Gastrocnemius medialis (tissue), 4 donors: ENCODE measurements around the gene CDK14. TPM values are rescaled to one million over a fixed set of nuclear protein-coding genes. Genes with fewer than 3 reads are reported as not detected.

Experiments
- ATAC-seq, 2 donors: fragments of 150-250 bp; one replicate each; pipeline ENCODE4 v1.9.1; 2016
- DNase-seq, 2 donors: peaks; one replicate each; pipeline ENCODE4 v3.0.0-alpha.2; 2019
- H3K27ac ChIP-seq, 4 donors: fragments of 200-600 bp; sonication (generic); 1 replicate in 1 of 4; 2 replicates in 3 of 4; pipeline ENCODE4 v1.5.1; 2016 to 2018; ENCODE audit warnings: mild to moderate bottlenecking in 2 of 4, moderate library complexity in 1 of 4
- H3K27me3 ChIP-seq, 3 donors: fragments of 200-600 bp; sonication (generic) in 2 of 3; 1 replicate in 1 of 3; 2 replicates in 2 of 3; pipeline versions ENCODE4 v1.5.1 to v1.6.0; 2016 to 2019; ENCODE audit warnings: mild to moderate bottlenecking in 1 of 3, moderate library complexity in 1 of 3
- H3K36me3 ChIP-seq, 2 donors: fragments of 200-600 bp; sonication (generic) in 1 of 2; one replicate each; pipeline ENCODE4 v1.5.1; 2017 to 2018
- H3K4me1 ChIP-seq, 2 donors: fragments of 200-600 bp; sonication (generic) in 1 of 2; one replicate each; pipeline ENCODE4 v1.5.1; 2016 to 2017; ENCODE audit warnings: mild to moderate bottlenecking in 2 of 2
- H3K4me3 ChIP-seq, 4 donors: fragments of 200-600 bp; sonication (generic) in 3 of 4; 1 replicate in 1 of 4; 2 replicates in 3 of 4; pipeline ENCODE4 v1.5.1; 2016 to 2019; ENCODE audit warnings: mild to moderate bottlenecking in 2 of 4
- H3K9me3 ChIP-seq, 3 donors: fragments of 200-600 bp; sonication (generic) in 2 of 3; 1 replicate in 1 of 3; 2 replicates in 2 of 3; pipeline ENCODE4 v1.5.1; 2016 to 2019
- POLR2A ChIP-seq, 2 donors: fragments of 450-650 bp; IDR thresholded peaks; one replicate each; pipeline ENCODE4 v1.6.1; 2017; ENCODE audit warnings: antibody characterized with exemption in 2 of 2, mild to moderate bottlenecking in 2 of 2, moderate library complexity in 2 of 2
- in situ Hi-C, 4 donors: fragments of 200-750 bp; cut with MboI; loops; one replicate each; pipeline versions ENCODE4 v1.15.0 to v1.8.0; 2017; ENCODE audit warnings: low sequenced_read_pairs in 4 of 4
- intact Hi-C: fragments of 100-400 bp; cut with DNase I; formaldehyde crosslinking; loops from one replicate; pipeline ENCODE4 v1.15.1; 2023; ENCODE audit warnings: low total_unique reads
- total RNA-seq, 4 donors: library from RNA; depleted of rRNA; stranded (reverse); fragments of >200 nt; gene quantifications; one replicate each; pipeline versions ENCODE4 v1.1.0 to v1.2.3, GENCODE V29; 2016
- TF ChIP-seq, protein P1 (sequence below), 5 experiments: fragments of 450-650 bp in 3 of 5; fragments of 200-600 bp in 2 of 5; sonication (generic) in 2 of 5; IDR thresholded peaks in 4 of 5; conservative IDR thresholded peaks in 1 of 5; 1 replicate in 4 of 5; 2 replicates in 1 of 5; pipeline ENCODE4 v1.5.1; 2016 to 2019; ENCODE audit warnings: antibody characterized with exemption in 5 of 5, mild to moderate bottlenecking in 3 of 5, moderate library complexity in 3 of 5

CDK14 gene
- total RNA-seq, 4 donors from 2014 or later: 3.9 to 8.6 (median 7.3) TPM

DNA sequence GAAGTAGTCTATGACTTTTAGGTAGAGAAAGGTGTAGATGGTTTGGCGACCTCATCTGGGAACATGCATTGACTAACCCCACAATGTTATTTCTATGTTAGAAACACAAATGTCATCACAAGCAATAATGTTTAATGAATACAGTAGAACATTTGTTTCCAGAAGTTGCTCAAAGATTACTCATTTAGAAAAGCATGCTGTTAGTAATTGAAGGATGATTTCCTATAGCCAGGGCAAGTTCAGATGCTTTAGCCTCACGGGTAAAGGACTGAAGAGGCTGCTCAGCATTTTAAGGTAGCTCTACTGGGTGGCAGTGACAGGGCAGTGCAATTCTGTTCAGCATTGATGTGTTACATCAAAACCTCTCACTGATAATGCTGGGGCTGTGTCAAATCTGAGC is 468.8 kb downstream of the CDK14 start:
- in situ Hi-C loops: no loop called here
- DNase-seq (no peak), ATAC-seq (no peak)
- H3K4me3 ChIP-seq: no peak overlapping the region
- no peaks in the 10 kb centered on the region for H3K9me3 ChIP-seq
- no peak overlapping the region for H3K27ac ChIP-seq
- H3K4me1 ChIP-seq: no peaks in the 10 kb centered on the region
- H3K27me3 ChIP-seq: no peaks in the 10 kb centered on the region
- H3K36me3 ChIP-seq: no peaks in the 10 kb centered on the region
- intact Hi-C loops: no loop called here
- no peak for TF ChIP-seq POLR2A (IDR thresholded peaks at IDR 0.05)
- TF ChIP-seq, protein P1, sequence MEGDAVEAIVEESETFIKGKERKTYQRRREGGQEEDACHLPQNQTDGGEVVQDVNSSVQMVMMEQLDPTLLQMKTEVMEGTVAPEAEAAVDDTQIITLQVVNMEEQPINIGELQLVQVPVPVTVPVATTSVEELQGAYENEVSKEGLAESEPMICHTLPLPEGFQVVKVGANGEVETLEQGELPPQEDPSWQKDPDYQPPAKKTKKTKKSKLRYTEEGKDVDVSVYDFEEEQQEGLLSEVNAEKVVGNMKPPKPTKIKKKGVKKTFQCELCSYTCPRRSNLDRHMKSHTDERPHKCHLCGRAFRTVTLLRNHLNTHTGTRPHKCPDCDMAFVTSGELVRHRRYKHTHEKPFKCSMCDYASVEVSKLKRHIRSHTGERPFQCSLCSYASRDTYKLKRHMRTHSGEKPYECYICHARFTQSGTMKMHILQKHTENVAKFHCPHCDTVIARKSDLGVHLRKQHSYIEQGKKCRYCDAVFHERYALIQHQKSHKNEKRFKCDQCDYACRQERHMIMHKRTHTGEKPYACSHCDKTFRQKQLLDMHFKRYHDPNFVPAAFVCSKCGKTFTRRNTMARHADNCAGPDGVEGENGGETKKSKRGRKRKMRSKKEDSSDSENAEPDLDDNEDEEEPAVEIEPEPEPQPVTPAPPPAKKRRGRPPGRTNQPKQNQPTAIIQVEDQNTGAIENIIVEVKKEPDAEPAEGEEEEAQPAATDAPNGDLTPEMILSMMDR (IDR thresholded peaks at IDR 0.05 in 4 of 5, conservative IDR thresholded peaks at IDR 0.05 in 1 of 5): no peak

GRCh38 chr7:91066627-91067026 is 470.5 kb downstream of the CDK14 start:
- Histone ChIP-seq H3K27me3 (no peaks in the 10 kb centered on the region), H3K4me1 (no peaks in the 10 kb centered on the region), H3K36me3 (no peaks in the 10 kb centered on the region), H3K4me3 (no peak overlapping the region), H3K27ac (no peak overlapping the region), H3K9me3 (no peaks in the 10 kb centered on the region)
- intact Hi-C loops (no loop called here), in situ Hi-C loops (no loop called here)
- no peak for TF ChIP-seq POLR2A (IDR thresholded peaks at IDR 0.05)
- TF ChIP-seq, protein P1 (IDR thresholded peaks at IDR 0.05 in 4 of 5, conservative IDR thresholded peaks at IDR 0.05 in 1 of 5): no peak
- ATAC-seq: no peak
- DNase-seq: no peak

GRCh38 chr7:91067242-91067641 is 471.1 kb downstream of the CDK14 start:
- in situ Hi-C loops (no loop called here), intact Hi-C loops (no loop called here)
- Histone ChIP-seq H3K27ac (no peak overlapping the region), H3K9me3 (no peaks in the 10 kb centered on the region), H3K27me3 (no peaks in the 10 kb centered on the region), H3K4me3 (no peak overlapping the region), H3K4me1 (no peaks in the 10 kb centered on the region), H3K36me3 (no peaks in the 10 kb centered on the region)
- DNase-seq (no peak), ATAC-seq (no peak)
- TF ChIP-seq, protein P1 (IDR thresholded peaks at IDR 0.05 in 4 of 5, conservative IDR thresholded peaks at IDR 0.05 in 1 of 5): no peak

DNA sequence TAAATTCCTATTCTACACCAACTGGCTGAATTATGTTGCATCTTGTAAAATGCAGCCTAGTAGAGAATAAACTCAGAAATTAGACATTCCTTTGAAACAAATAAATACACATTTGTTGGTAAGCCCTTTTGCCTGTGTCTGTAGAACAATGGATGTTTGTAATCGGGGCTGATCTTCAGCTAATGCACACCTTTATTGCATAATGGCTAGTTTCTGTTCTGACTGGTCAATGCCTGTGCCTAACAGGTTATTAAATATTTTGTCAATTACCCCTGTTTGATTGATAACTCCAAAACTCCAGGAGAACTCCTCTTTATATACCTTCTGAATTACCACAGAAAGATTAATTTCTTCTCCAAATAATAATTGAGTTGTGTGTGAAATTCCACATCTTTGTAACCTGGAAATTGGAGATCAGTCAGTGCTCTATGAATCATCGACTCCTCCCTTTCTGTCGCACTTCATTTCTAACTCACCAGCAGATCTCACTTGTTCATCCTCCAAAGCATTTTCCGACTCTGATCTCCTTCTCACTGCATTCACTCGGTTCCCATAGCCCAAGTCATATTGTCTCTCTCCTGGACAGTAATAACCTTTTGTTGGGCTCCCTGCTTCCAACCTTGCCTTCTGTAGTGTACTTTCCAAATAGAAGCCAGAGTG is 472.1 kb downstream of the CDK14 start:
- Histone ChIP-seq H3K4me3 (no peak overlapping the region), H3K9me3 (no peaks in the 10 kb centered on the region), H3K36me3 (no peaks in the 10 kb centered on the region), H3K4me1 (no peaks in the 10 kb centered on the region), H3K27ac (no peak overlapping the region), H3K27me3 (no peaks in the 10 kb centered on the region)
- ATAC-seq: no peak
- in situ Hi-C loops (no loop called here), intact Hi-C loops (no loop called here)
- TF ChIP-seq, protein P1 (IDR thresholded peaks at IDR 0.05 in 4 of 5, conservative IDR thresholded peaks at IDR 0.05 in 1 of 5): no peak
- TF ChIP-seq POLR2A (IDR thresholded peaks at IDR 0.05): no peak
- no peak for DNase-seq

- in situ Hi-C loops (no loop called here), intact Hi-C loops (no loop called here)
- no peaks in the 10 kb centered on the region for H3K9me3 ChIP-seq
- H3K27ac ChIP-seq: no peak overlapping the region
- DNase-seq: no peak
- TF ChIP-seq POLR2A (IDR thresholded peaks at IDR 0.05): no peak
- TF ChIP-seq, protein P1 (IDR thresholded peaks at IDR 0.05 in 4 of 5, conservative IDR thresholded peaks at IDR 0.05 in 1 of 5): no peak
- no peak overlapping the region for H3K4me3 ChIP-seq
- no peaks in the 10 kb centered on the region for H3K36me3 ChIP-seq
- no peak for ATAC-seq
- no peaks in the 10 kb centered on the region for H3K27me3 ChIP-seq
- H3K4me1 ChIP-seq: no peaks in the 10 kb centered on the region
Measured at GRCh38 chr7:91069146-91069545, 473.0 kb downstream of the CDK14 start.
